ENCODE data around the gene ARHGEF11. TPM values are rescaled to one million over a fixed set of nuclear protein-coding genes. Genes with fewer than 3 reads are reported as not detected.

Gene ARHGEF11
- total RNA-seq, 1 experiment from 2014 or later: 38.1 TPM

GRCh38 chr1:156908541-156908940, 137.0 kb downstream of the ARHGEF11 start:
- ATAC-seq (no peak), DNase-seq (ENCODE audit: low spot score) (no peak)
- no peaks in the 10 kb centered on the region for H3K9me3 Mint-ChIP-seq
- no peak overlapping the region for H3K4me3 Mint-ChIP-seq
- H3K4me1 Mint-ChIP-seq: peaks cover 11% of the 10 kb centered on the region
- POLR2A ChIA-PET: no interaction called here
- H3K27ac Mint-ChIP-seq: no peak overlapping the region
- TF ChIP-seq ZNF317 (CRISPR knock-in tag; IDR thresholded peaks at IDR 0.05; ENCODE audit: borderline replicate concordance, low read depth): no peak
- no peak for TF ChIP-seq FOXK1 (CRISPR knock-in tag; IDR thresholded peaks at IDR 0.05)
- TF ChIP-seq HMGA2 (CRISPR knock-in tag; IDR thresholded peaks at IDR 0.05): no peak
- no peak for TF ChIP-seq SP1 (CRISPR knock-in tag; conservative IDR thresholded peaks at IDR 0.05)
- no peak for TF ChIP-seq FOXJ3 (CRISPR knock-in tag; IDR thresholded peaks at IDR 0.05; ENCODE audit: borderline replicate concordance)
- TF ChIP-seq NFE2L1 (CRISPR knock-in tag; IDR thresholded peaks at IDR 0.05): no peak
- no peak for TF ChIP-seq CREB1 (CRISPR knock-in tag; IDR thresholded peaks at IDR 0.05)
- CTCF ChIA-PET: interaction anchor here (0.6 kb wide), 1 partner anchor 9 kb away, joined by 3 read pairs; no protein-coding TSS in a partner anchor
- H3K27me3 Mint-ChIP-seq (ENCODE audit: low read depth): peaks cover 13% of the 10 kb centered on the region
- H3K36me3 Mint-ChIP-seq: no peaks in the 10 kb centered on the region

GRCh38 chr1:156906206-156906906, 139.2 kb downstream of the ARHGEF11 start:
- Mint-ChIP-seq H3K27me3 (ENCODE audit: low read depth) (peaks cover 9% of the 10 kb centered on the region), H3K9me3 (no peaks in the 10 kb centered on the region), H3K36me3 (no peaks in the 10 kb centered on the region), H3K4me1 (peaks cover 7% of the 10 kb centered on the region; the same call in 1 of the 2 replicates), H3K4me3 (no peak overlapping the region), H3K27ac (no peak overlapping the region)
- POLR2A ChIA-PET: no interaction called here
- no peak for TF ChIP-seq STAT6 (CRISPR knock-in tag; conservative IDR thresholded peaks at IDR 0.05; ENCODE audit: low read depth)
- no peak for TF ChIP-seq ERG (CRISPR knock-in tag; IDR thresholded peaks at IDR 0.05)
- no peak for TF ChIP-seq NR3C1 (CRISPR knock-in tag; conservative IDR thresholded peaks at IDR 0.05; ENCODE audit: low read depth)
- TF ChIP-seq CREM (CRISPR knock-in tag; IDR thresholded peaks at IDR 0.05): no peak
- TF ChIP-seq PREB (CRISPR knock-in tag; IDR thresholded peaks at IDR 0.05; ENCODE audit: borderline replicate concordance): no peak
- TF ChIP-seq TEAD4 (CRISPR knock-in tag; IDR thresholded peaks at IDR 0.05): no peak
- TF ChIP-seq ZNF423 (CRISPR knock-in tag; IDR thresholded peaks at IDR 0.05): no peak
- TF ChIP-seq ZNF512 (CRISPR knock-in tag; IDR thresholded peaks at IDR 0.05; ENCODE audit: borderline replicate concordance): no peak
- no peak for TF ChIP-seq MLX (CRISPR knock-in tag; IDR thresholded peaks at IDR 0.05)
- no peak for TF ChIP-seq MAX (CRISPR knock-in tag; IDR thresholded peaks at IDR 0.05)
- ATAC-seq (no peak), DNase-seq (ENCODE audit: low spot score) (no peak)
- CTCF ChIA-PET: no interaction called here
